Measurements from ENCODE around the gene TPI1.

The TPI1 gene

GRCh38 chr12:6820166-6820565 is 47.2 kb upstream of the TPI1 start:
- TF ChIP-seq FOXP2 (optimal IDR thresholded peaks at IDR 0.05; ENCODE audit: borderline replicate concordance, extremely low read depth, extremely low read length, insufficient read depth) (no peak), SIN3A (IDR thresholded peaks at IDR 0.05; ENCODE audit: borderline replicate concordance, insufficient read depth, low read length) (no peak), POLR2AphosphoS5 (IDR thresholded peaks at IDR 0.05; ENCODE audit: low read depth, low read length) (no peak), TAF1 (IDR thresholded peaks at IDR 0.05; ENCODE audit: borderline replicate concordance, insufficient read depth, low read length) (no peak)

DNA sequence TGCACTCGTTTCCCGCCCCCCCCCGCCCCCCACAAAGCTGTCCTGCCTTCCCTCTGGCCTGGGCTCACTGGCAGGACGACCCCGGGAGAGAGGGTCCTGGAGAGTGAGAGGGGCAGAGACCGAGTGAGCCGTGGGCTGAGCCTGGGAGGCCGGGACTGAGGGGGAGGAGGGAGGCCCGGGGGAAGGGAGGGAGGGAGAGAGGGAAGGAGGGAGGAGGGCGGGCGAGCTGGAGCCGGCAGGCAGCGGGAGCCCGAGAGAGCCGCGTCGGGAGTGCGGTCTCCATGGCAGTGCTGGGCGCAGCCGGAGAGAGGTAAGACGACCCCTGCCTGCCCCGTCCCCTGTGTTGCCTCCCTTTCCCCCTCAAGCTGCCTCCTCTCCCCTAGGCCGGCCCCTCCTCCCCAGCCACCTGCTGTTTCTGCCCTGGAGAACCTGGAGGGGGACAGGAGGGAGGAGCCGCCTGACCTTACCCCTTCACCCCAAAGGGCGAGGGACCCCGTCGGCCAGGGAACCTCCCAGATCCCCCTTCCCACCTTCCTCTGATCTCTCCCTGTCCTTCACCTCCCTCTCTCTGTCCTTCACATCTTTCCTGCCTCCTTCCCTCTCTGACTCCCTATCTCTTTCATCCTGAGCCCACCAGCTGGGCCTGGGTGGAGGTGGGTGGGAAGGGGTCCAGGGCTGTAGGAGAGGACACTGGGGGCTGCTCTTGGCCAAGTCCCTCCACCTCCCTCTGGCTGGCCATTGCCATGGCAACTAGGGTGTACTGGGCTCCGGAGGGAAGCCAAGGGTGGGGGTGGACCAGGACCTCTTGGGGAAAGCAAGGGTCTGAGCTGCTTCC is 45.5 kb upstream of the TPI1 start, which contains the start of gene GPR162:
Gene GPR162 (plus strand): TSS at position 231 of the 835 bp plus-strand sequence. CDS start 2,078 bp downstream, outside the sequence.
- TF ChIP-seq POLR2AphosphoS5 (IDR thresholded peaks at IDR 0.05; ENCODE audit: low read depth, low read length), result no peak
- no peak for TF ChIP-seq TAF1 (IDR thresholded peaks at IDR 0.05; ENCODE audit: borderline replicate concordance, insufficient read depth, low read length)
- no peak for TF ChIP-seq FOXP2 (optimal IDR thresholded peaks at IDR 0.05; ENCODE audit: borderline replicate concordance, extremely low read depth, extremely low read length, insufficient read depth)
- TF ChIP-seq SIN3A (IDR thresholded peaks at IDR 0.05; ENCODE audit: borderline replicate concordance, insufficient read depth, low read length), result no peak
- no peak for TF ChIP-seq REST (IDR thresholded peaks at IDR 0.05; ENCODE audit: insufficient read depth in 1 of 2, low read depth in 2 of 2, low read length in 2 of 2)

DNA sequence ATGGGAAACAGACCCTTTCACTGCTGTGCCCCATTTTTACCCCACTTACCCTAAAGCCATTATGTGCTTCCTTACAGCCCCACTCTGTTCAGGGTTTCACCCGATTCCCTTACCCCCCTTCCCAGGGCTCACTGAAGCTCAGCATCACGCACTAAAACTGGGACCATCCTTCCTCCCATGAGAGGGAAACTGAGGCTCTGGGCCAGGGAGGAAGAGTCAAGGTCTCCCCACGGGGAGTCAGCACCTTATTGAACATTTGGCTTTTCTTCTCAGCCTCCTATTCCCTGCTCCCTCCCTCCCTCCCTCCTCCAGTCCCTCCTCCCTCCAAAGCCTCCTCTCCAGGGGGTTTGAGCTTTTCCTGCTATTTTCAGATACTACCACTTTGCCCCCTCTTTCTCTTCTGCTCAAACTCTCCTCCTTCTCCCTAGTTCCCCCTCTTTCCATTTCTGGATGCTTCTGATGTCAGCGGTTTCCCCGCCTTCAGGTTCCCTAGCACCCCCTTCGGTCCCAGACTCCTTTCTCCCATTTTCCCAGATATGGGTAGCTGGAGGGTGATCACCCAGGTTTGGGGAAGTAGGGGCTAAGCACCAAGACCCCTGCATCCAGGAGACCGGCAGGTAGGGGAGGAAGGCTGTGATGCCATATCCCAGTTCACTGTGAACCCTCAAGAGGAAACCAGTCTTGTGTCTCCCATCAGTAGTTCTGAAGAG is 44.8 kb upstream of the TPI1 start:
- TF ChIP-seq REST (IDR thresholded peaks at IDR 0.05; ENCODE audit: insufficient read depth in 1 of 2, low read depth in 2 of 2, low read length in 2 of 2) (no peak), FOXP2 (optimal IDR thresholded peaks at IDR 0.05; ENCODE audit: borderline replicate concordance, extremely low read depth, extremely low read length, insufficient read depth) (no peak), POLR2AphosphoS5 (IDR thresholded peaks at IDR 0.05; ENCODE audit: low read depth, low read length) (no peak), TAF1 (IDR thresholded peaks at IDR 0.05; ENCODE audit: borderline replicate concordance, insufficient read depth, low read length) (no peak), SIN3A (IDR thresholded peaks at IDR 0.05; ENCODE audit: borderline replicate concordance, insufficient read depth, low read length) (no peak)

GRCh38 chr12:6823182-6824084 is 43.9 kb upstream of the TPI1 start:
- no peak for TF ChIP-seq TAF1 (IDR thresholded peaks at IDR 0.05; ENCODE audit: borderline replicate concordance, insufficient read depth, low read length)
- no peak for TF ChIP-seq REST (IDR thresholded peaks at IDR 0.05; ENCODE audit: insufficient read depth in 1 of 2, low read depth in 2 of 2, low read length in 2 of 2)
- no peak for TF ChIP-seq FOXP2 (optimal IDR thresholded peaks at IDR 0.05; ENCODE audit: borderline replicate concordance, extremely low read depth, extremely low read length, insufficient read depth)
- no peak for TF ChIP-seq POLR2AphosphoS5 (IDR thresholded peaks at IDR 0.05; ENCODE audit: low read depth, low read length)
- TF ChIP-seq SIN3A (IDR thresholded peaks at IDR 0.05; ENCODE audit: borderline replicate concordance, insufficient read depth, low read length), result no peak

All from PFSK-1 (cell line).